Epithelial cell of esophagus (primary cell): ENCODE data around the gene MRPL11.

Experiments
- DNase-seq: peaks from one replicate; pipeline ENCODE4 v3.0.0; 2010; ENCODE audit warnings: low read depth
- H3K4me3 ChIP-seq: 2 replicates; pipeline ENCODE4 v1.5.1; 2011; ENCODE audit warnings: mild to moderate bottlenecking, low read length, control low read depth
- CTCF ChIP-seq: IDR thresholded peaks from 2 replicates; pipeline ENCODE4 v1.5.1; 2011; ENCODE audit warnings: low read depth, mild to moderate bottlenecking, low read length, control low read depth, inconsistent platforms; ENCODE audit not compliant: insufficient read depth; ENCODE audit errors: missing control alignments

MRPL11 gene

DNA sequence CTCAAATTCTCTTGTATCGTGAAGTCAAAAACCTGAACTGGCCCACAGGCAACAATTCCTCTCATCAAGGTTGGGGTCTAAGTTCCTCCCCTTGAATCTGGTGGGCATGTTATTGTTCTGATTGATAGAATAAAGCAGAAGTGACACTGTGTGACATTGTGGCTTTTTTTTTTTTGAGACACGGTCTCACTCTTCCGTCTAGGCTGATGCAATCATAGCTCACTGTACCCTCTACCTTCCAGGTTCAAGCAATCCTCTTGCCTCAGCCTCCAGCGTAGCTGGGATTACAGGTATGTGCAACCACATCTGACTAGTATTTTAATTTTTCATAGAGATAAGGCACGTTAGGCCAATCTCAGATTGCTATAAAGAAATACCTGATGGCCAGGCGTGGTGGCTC lies 19.2 kb upstream of the MRPL11 start:
- no peak for TF ChIP-seq CTCF
- H3K4me3 ChIP-seq = no peak overlapping the region

GRCh38 chr11:66454828-66455227 lies 16.2 kb upstream of the MRPL11 start:
- peak; percentile 21 for DNase-seq
- no peak for TF ChIP-seq CTCF
- H3K4me3 ChIP-seq = no peak overlapping the region

More for the DNA sequence above, 19.2 kb upstream of the MRPL11 start:
- no peak for DNase-seq

- TF ChIP-seq CTCF = no peak
- peak; percentile 92 for DNase-seq
- no peak overlapping the region for H3K4me3 ChIP-seq
Measured at GRCh38 chr11:66454247-66454646, 15.6 kb upstream of the MRPL11 start.

GRCh38 chr11:66451663-66452062 lies 13.0 kb upstream of the MRPL11 start:
- no peak for DNase-seq
- no peak overlapping the region for H3K4me3 ChIP-seq
- TF ChIP-seq CTCF = no peak

- no peak overlapping the region for H3K4me3 ChIP-seq
- no peak for TF ChIP-seq CTCF
- DNase-seq = no peak
Measured at GRCh38 chr11:66450560-66450959, 11.9 kb upstream of the MRPL11 start.

- no peak for TF ChIP-seq CTCF
- DNase-seq = no peak
- no peak overlapping the region for H3K4me3 ChIP-seq
Measured at GRCh38 chr11:66448523-66448922, 9.9 kb upstream of the MRPL11 start.

DNA sequence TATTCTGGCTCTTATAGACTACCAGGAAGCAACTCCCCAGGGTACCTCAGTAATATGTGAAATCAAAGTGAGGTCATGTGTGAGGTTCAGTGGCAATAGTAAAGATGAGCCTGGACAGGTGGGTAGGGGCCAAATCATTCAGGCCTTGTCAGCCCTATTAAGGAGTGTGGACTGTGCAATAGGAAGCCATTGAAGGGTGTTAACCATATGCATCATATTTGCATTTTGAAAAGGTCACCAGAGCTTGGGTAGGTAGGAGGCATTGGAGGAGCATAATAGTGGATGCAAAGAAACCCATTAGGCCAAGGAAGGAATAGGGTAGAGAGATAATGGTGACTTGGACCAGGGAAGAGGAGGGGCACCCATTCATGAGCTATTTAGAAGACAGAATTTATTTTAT lies 8.4 kb upstream of the MRPL11 start:
- no peak for DNase-seq
- no peak overlapping the region for H3K4me3 ChIP-seq
- no peak for TF ChIP-seq CTCF
